IPS-20b (cell line): ENCODE results near the gene ABR.
A peak's percentile ranks its signal among the peaks of the same experiment; 100 is the strongest.
"Not testable (repeated sequence)": the region's sequence is repeated elsewhere in the genome, so short reads cannot be mapped to it uniquely, and the experiment has no call there.

ENCODE experiments used
- H3K27ac ChIP-seq: one replicate; pipeline ENCODE4 v1.5.1; 2013; ENCODE audit warnings: low read length
- H3K27me3 ChIP-seq: 2 replicates; pipeline ENCODE4 v1.6.1; 2013; ENCODE audit warnings: mild to moderate bottlenecking, low read length, inconsistent platforms; ENCODE audit not compliant: insufficient read depth
- H3K36me3 ChIP-seq: 2 replicates; pipeline ENCODE4 v1.6.1; 2013; ENCODE audit warnings: low read depth, mild to moderate bottlenecking, inconsistent platforms, low read length, moderate library complexity; ENCODE audit not compliant: insufficient read depth
- H3K4me1 ChIP-seq: 2 replicates; pipeline ENCODE4 v1.6.1; 2013; ENCODE audit warnings: mild to moderate bottlenecking, control low read depth, inconsistent platforms, low read length, moderate library complexity; ENCODE audit not compliant: insufficient read depth
- H3K4me3 ChIP-seq: 2 replicates; pipeline ENCODE4 v1.5.1; 2013; ENCODE audit warnings: mild to moderate bottlenecking, low read length, inconsistent platforms
- H3K9ac ChIP-seq: 2 replicates; pipeline ENCODE4 v1.6.1; 2013; ENCODE audit warnings: low read depth, mild to moderate bottlenecking, inconsistent platforms, low read length, moderate library complexity
- H3K9me3 ChIP-seq: 2 replicates; pipeline ENCODE4 v1.6.1; 2013; ENCODE audit warnings: mild to moderate bottlenecking, low read depth, low read length, inconsistent platforms; ENCODE audit not compliant: insufficient read depth

ABR gene

GRCh38 chr17:1153795-1154546 lies 25.8 kb downstream of the ABR start:
- H3K9ac ChIP-seq, result peak overlapping the region; percentile 36; the same call in 1 of the 2 replicates
- H3K4me3 ChIP-seq, result no peak overlapping the region
- no peaks in the 10 kb centered on the region for H3K4me1 ChIP-seq
- H3K36me3 ChIP-seq, result no peaks in the 10 kb centered on the region
- no peak overlapping the region for H3K27ac ChIP-seq
- H3K9me3 ChIP-seq, result no peaks in the 10 kb centered on the region
- H3K27me3 ChIP-seq, result no peaks in the 10 kb centered on the region

- not testable (repeated sequence) for H3K9ac ChIP-seq, H3K27ac ChIP-seq, H3K36me3 ChIP-seq, H3K9me3 ChIP-seq, H3K27me3 ChIP-seq, H3K4me3 ChIP-seq, H3K4me1 ChIP-seq
These were observed 27.2 kb downstream of the ABR start for GRCh38 chr17:1152582-1152981.

GRCh38 chr17:1150863-1151600 lies 28.7 kb downstream of the ABR start:
- H3K36me3 ChIP-seq, result no peaks in the 10 kb centered on the region
- no peak overlapping the region for H3K9ac ChIP-seq
- no peak overlapping the region for H3K27ac ChIP-seq
- no peaks in the 10 kb centered on the region for H3K27me3 ChIP-seq
- H3K4me1 ChIP-seq, result no peaks in the 10 kb centered on the region
- no peaks in the 10 kb centered on the region for H3K9me3 ChIP-seq
- H3K4me3 ChIP-seq, result no peak overlapping the region

- Histone ChIP-seq H3K4me1 (no peaks in the 10 kb centered on the region), H3K9me3 (no peaks in the 10 kb centered on the region), H3K9ac (no peak overlapping the region), H3K36me3 (no peaks in the 10 kb centered on the region), H3K27me3 (no peaks in the 10 kb centered on the region), H3K4me3 (no peak overlapping the region), H3K27ac (no peak overlapping the region)
These were observed 29.9 kb downstream of the ABR start for GRCh38 chr17:1149869-1150268.

- H3K27ac ChIP-seq, result no peak overlapping the region
- H3K9me3 ChIP-seq, result no peaks in the 10 kb centered on the region
- H3K4me3 ChIP-seq, result no peak overlapping the region
- no peaks in the 10 kb centered on the region for H3K27me3 ChIP-seq
- H3K9ac ChIP-seq, result no peak overlapping the region
- no peaks in the 10 kb centered on the region for H3K36me3 ChIP-seq
- H3K4me1 ChIP-seq, result no peaks in the 10 kb centered on the region; the same call in 1 of the 2 replicates
These were observed 32.1 kb downstream of the ABR start for GRCh38 chr17:1147664-1148063.

- Histone ChIP-seq H3K36me3 (no peaks in the 10 kb centered on the region), H3K27me3 (no peaks in the 10 kb centered on the region), H3K27ac (no peak overlapping the region), H3K4me3 (no peak overlapping the region), H3K4me1 (no peaks in the 10 kb centered on the region; the same call in 1 of the 2 replicates), H3K9me3 (no peaks in the 10 kb centered on the region), H3K9ac (no peak overlapping the region)
These were observed 33.1 kb downstream of the ABR start for GRCh38 chr17:1146561-1147265.

GRCh38 chr17:1145311-1145986 lies 34.3 kb downstream of the ABR start:
- no peak overlapping the region for H3K4me3 ChIP-seq
- H3K27ac ChIP-seq, result no peak overlapping the region
- no peak overlapping the region for H3K9ac ChIP-seq
- H3K27me3 ChIP-seq, result no peaks in the 10 kb centered on the region
- H3K9me3 ChIP-seq, result no peaks in the 10 kb centered on the region
- H3K36me3 ChIP-seq, result no peaks in the 10 kb centered on the region
- H3K4me1 ChIP-seq, result no peaks in the 10 kb centered on the region; the same call in 1 of the 2 replicates

- Histone ChIP-seq H3K9ac (no peak overlapping the region), H3K27me3 (no peaks in the 10 kb centered on the region), H3K9me3 (no peaks in the 10 kb centered on the region), H3K27ac (no peak overlapping the region), H3K4me3 (no peak overlapping the region), H3K4me1 (no peaks in the 10 kb centered on the region; the same call in 1 of the 2 replicates), H3K36me3 (no peaks in the 10 kb centered on the region)
These were observed 35.6 kb downstream of the ABR start for GRCh38 chr17:1144162-1144561.

GRCh38 chr17:1143573-1143972 lies 36.2 kb downstream of the ABR start:
- no peak overlapping the region for H3K27ac ChIP-seq
- H3K9me3 ChIP-seq, result no peaks in the 10 kb centered on the region
- no peak overlapping the region for H3K9ac ChIP-seq
- H3K4me1 ChIP-seq, result peaks cover 3% of the 10 kb centered on the region; the same call in 1 of the 2 replicates
- H3K36me3 ChIP-seq, result no peaks in the 10 kb centered on the region
- H3K4me3 ChIP-seq, result no peak overlapping the region
- H3K27me3 ChIP-seq, result no peaks in the 10 kb centered on the region

GRCh38 chr17:1142561-1142971 lies 37.2 kb downstream of the ABR start:
- no peak overlapping the region for H3K4me3 ChIP-seq
- H3K36me3 ChIP-seq, result no peaks in the 10 kb centered on the region
- no peak overlapping the region for H3K9ac ChIP-seq
- peaks cover 3% of the 10 kb centered on the region; the same call in 1 of the 2 replicates for H3K4me1 ChIP-seq
- no peak overlapping the region for H3K27ac ChIP-seq
- no peaks in the 10 kb centered on the region for H3K27me3 ChIP-seq
- no peaks in the 10 kb centered on the region for H3K9me3 ChIP-seq

- H3K9me3 ChIP-seq, result no peaks in the 10 kb centered on the region
- H3K9ac ChIP-seq, result no peak overlapping the region
- peaks cover 3% of the 10 kb centered on the region; the same call in 1 of the 2 replicates for H3K4me1 ChIP-seq
- no peaks in the 10 kb centered on the region for H3K36me3 ChIP-seq
- H3K27ac ChIP-seq, result no peak overlapping the region
- H3K27me3 ChIP-seq, result no peaks in the 10 kb centered on the region
- no peak overlapping the region for H3K4me3 ChIP-seq
These were observed 42.3 kb downstream of the ABR start for GRCh38 chr17:1137465-1137894.
